Measurements from ENCODE around the gene IL18BP.

DNA sequence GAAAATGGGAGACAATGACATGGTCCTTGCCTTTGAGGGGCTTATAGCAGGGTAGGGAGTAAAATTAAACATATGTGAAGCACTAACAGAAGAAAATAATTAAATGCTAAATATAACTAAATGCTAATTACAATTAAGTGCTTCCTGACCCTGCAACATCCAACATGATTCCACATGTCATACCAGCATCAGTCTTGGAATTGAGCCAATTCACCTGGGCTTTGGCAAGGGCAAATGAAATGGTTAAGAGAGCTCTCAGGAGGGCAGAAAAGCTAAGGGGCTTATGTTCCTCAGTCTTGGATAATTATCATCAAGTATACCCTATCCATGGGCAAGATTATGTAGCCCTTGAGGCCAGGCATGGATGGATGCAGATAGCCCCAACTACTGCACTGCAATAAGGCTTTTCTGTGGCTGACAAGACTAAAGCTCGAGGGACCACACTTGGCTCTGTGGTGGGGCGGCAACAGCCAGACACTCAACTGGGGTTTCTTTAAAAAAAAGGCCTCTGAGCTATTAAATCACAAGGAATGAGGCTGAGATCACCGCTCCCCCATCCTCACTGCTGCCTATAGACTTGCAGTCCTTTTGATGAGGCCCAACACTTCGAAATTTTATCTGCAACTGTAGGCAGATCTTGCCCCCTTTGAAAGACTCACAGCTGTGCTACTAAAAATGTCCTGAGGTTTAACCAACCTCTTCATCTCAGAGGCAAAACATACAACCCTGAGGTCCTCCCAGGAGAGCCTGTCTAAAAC, 39.0 kb downstream of the IL18BP start:
- TF ChIP-seq, protein P1, sequence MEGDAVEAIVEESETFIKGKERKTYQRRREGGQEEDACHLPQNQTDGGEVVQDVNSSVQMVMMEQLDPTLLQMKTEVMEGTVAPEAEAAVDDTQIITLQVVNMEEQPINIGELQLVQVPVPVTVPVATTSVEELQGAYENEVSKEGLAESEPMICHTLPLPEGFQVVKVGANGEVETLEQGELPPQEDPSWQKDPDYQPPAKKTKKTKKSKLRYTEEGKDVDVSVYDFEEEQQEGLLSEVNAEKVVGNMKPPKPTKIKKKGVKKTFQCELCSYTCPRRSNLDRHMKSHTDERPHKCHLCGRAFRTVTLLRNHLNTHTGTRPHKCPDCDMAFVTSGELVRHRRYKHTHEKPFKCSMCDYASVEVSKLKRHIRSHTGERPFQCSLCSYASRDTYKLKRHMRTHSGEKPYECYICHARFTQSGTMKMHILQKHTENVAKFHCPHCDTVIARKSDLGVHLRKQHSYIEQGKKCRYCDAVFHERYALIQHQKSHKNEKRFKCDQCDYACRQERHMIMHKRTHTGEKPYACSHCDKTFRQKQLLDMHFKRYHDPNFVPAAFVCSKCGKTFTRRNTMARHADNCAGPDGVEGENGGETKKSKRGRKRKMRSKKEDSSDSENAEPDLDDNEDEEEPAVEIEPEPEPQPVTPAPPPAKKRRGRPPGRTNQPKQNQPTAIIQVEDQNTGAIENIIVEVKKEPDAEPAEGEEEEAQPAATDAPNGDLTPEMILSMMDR (IDR thresholded peaks at IDR 0.05; ENCODE audit: low read depth, low read length), result no peak
- no peak for TF ChIP-seq EZH2phosphoT487 (IDR thresholded peaks at IDR 0.05; ENCODE audit: low read depth)
